ENCODE measurements around the gene NCAPH2. TPM values are rescaled to one million over a fixed set of nuclear protein-coding genes. Genes with fewer than 3 reads are reported as not detected.
"Not testable (repeated sequence)": the region's sequence is repeated elsewhere in the genome, so short reads cannot be mapped to it uniquely, and the experiment has no call there.

The NCAPH2 gene
- total RNA-seq, 1 donor from 2014 or later, result 44.2 TPM

GRCh38 chr22:50516891-50517290, 8.9 kb downstream of the NCAPH2 start:
- Histone ChIP-seq H3K36me3 (ENCODE audit: control insufficient read depth, insufficient read depth, low read length) (peaks cover 14% of the 10 kb centered on the region), H3K27me3 (ENCODE audit: control insufficient read depth, insufficient read depth, low read length) (no peaks in the 10 kb centered on the region), H3K4me3 (ENCODE audit: low read depth, low read length) (no peak overlapping the region)
- no peak for TF ChIP-seq CTCF (IDR thresholded peaks at IDR 0.05; ENCODE audit: insufficient read depth, low read length, severe bottlenecking)
- FAIRE-seq (no peak), DNase-seq (ENCODE audit: low read depth) (no peak)

DNA sequence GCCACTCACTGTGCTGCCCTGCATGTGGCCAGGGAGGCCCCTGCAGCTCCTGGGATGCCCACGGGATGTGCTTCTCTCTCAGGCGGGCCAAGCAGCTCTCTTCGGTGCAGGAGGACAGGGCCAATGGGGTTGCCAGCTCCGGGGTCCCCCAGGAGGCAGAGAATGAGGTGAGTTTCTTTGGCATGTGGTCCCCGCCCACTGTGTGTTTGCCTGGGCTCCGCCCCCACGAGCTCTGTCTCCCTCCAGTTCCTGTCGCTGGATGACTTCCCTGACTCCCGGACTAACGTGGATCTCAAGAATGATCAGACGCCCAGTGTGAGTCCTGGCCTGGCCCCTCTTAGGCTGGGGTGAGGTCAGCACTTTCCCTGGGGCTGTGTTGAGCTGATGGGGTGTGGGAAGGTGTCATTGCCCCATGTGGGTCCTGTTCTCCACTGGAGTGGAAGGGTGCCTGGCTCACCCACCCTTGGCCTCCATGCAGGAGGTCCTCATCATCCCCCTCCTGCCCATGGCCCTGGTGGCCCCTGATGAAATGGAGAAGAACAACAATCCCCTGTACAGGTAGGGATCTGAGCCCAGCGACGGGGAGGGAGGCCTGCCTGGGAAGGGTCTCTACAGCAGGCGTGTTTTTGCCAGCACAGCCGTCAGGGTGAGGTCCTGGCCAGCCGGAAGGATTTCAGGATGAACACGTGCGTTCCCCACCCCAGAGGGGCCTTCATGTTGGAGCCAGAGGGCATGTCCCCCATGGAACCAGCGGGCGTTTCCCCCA, 9.7 kb downstream of the NCAPH2 start:
- FAIRE-seq, result no peak
- TF ChIP-seq CTCF (IDR thresholded peaks at IDR 0.05; ENCODE audit: insufficient read depth, low read length, severe bottlenecking), result no peak
- H3K27me3 ChIP-seq (ENCODE audit: control insufficient read depth, insufficient read depth, low read length), result no peaks in the 10 kb centered on the region
- peaks cover 15% of the 10 kb centered on the region for H3K36me3 ChIP-seq (ENCODE audit: control insufficient read depth, insufficient read depth, low read length)
- no peak overlapping the region for H3K4me3 ChIP-seq (ENCODE audit: low read depth, low read length)
- no peak for DNase-seq (ENCODE audit: low read depth)

- peaks cover 17% of the 10 kb centered on the region for H3K36me3 ChIP-seq (ENCODE audit: control insufficient read depth, insufficient read depth, low read length)
- DNase-seq (ENCODE audit: low read depth) (no peak), FAIRE-seq (no peak)
- H3K27me3 ChIP-seq (ENCODE audit: control insufficient read depth, insufficient read depth, low read length), result no peaks in the 10 kb centered on the region
- H3K4me3 ChIP-seq (ENCODE audit: low read depth, low read length), result no peak overlapping the region
- no peak for TF ChIP-seq CTCF (IDR thresholded peaks at IDR 0.05; ENCODE audit: insufficient read depth, low read length, severe bottlenecking)
Observed at GRCh38 chr22:50518606-50519005, 10.6 kb downstream of the NCAPH2 start.

GRCh38 chr22:50519151-50519550, 11.1 kb downstream of the NCAPH2 start:
- H3K27me3 ChIP-seq (ENCODE audit: control insufficient read depth, insufficient read depth, low read length), result no peaks in the 10 kb centered on the region
- FAIRE-seq, result no peak
- no peak for DNase-seq (ENCODE audit: low read depth)
- H3K4me3 ChIP-seq (ENCODE audit: low read depth, low read length), result no peak overlapping the region
- H3K36me3 ChIP-seq (ENCODE audit: control insufficient read depth, insufficient read depth, low read length), result peaks cover 22% of the 10 kb centered on the region
- TF ChIP-seq CTCF (IDR thresholded peaks at IDR 0.05; ENCODE audit: insufficient read depth, low read length, severe bottlenecking), result no peak

- H3K27me3 ChIP-seq (ENCODE audit: control insufficient read depth, insufficient read depth, low read length); DNase-seq (ENCODE audit: low read depth); FAIRE-seq; H3K4me3 ChIP-seq (ENCODE audit: low read depth, low read length): not testable (repeated sequence)
- peaks cover 23% of the 10 kb centered on the region for H3K36me3 ChIP-seq (ENCODE audit: control insufficient read depth, insufficient read depth, low read length)
Observed at GRCh38 chr22:50520184-50520583, 12.2 kb downstream of the NCAPH2 start.

- peaks cover 23% of the 10 kb centered on the region for H3K36me3 ChIP-seq (ENCODE audit: control insufficient read depth, insufficient read depth, low read length)
- no peak for DNase-seq (ENCODE audit: low read depth)
- peak; percentile 18 for FAIRE-seq
Observed at GRCh38 chr22:50520826-50521453, 12.9 kb downstream of the NCAPH2 start.

More at GRCh38 chr22:50520826-50521453, 12.9 kb downstream of the NCAPH2 start:
- Histone ChIP-seq H3K27me3 (ENCODE audit: control insufficient read depth, insufficient read depth, low read length) (no peaks in the 10 kb centered on the region), H3K4me3 (ENCODE audit: low read depth, low read length) (no peak overlapping the region)
- TF ChIP-seq CTCF (IDR thresholded peaks at IDR 0.05; ENCODE audit: insufficient read depth, low read length, severe bottlenecking), result no peak
